OCI-LY7 (cell line): ENCODE results near the gene SND1.

ENCODE experiments used
- CTCF ChIP-seq: fragments of 200-600 bp; sonication (generic); conservative IDR thresholded peaks from 2 replicates; pipeline ENCODE4 v1.5.1; 2014; ENCODE audit warnings: mild to moderate bottlenecking, antibody characterized with exemption, low read length, moderate library complexity, mixed read lengths
- EZH2phosphoT487 ChIP-seq: fragments of 200-600 bp; sonication (generic); IDR thresholded peaks from 2 replicates; pipeline ENCODE4 v1.6.1; 2018; ENCODE audit warnings: low read depth, borderline replicate concordance, mild to moderate bottlenecking, mixed run types, antibody characterized with exemption, low read length, moderate library complexity, mixed read lengths

DNA sequence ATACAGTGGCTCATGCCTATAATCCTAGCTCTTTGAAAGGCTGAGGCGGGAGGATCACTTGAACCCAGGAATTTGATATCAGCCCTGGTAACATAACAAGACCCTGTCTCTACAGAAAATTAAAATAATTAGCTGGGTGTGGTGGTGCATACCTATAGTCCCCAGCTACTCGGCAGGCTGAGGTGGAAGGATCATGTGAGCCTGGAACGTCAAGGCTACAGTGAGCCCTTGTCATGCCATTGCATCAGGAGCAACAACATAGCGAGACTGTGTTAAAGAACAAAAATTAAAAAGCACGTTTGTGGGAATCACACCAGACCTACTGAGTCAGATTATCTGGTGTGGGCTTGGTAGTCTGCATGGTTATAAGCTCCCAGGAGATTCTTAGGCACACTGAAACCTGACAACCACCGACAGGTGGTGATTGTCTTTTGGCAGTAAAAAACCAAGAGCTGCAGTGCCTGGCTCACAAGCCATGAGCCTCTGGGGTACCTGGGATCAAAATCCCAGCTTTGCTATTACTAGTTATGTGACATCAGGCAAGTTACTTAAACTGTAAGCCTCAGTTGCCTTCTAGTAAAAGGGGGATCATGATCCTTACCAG is 146.9 kb downstream of the SND1 start:
- no peak for TF ChIP-seq CTCF
- no peak for TF ChIP-seq EZH2phosphoT487
